RPMI8226 (cell line): ENCODE data around the gene KIAA0513.
A peak's percentile ranks its signal among the peaks of the same experiment; 100 is the strongest.
"Not testable (repeated sequence)": the region's sequence is repeated elsewhere in the genome, so short reads cannot be mapped to it uniquely, and the experiment has no call there.

ENCODE experiments used
- DNase-seq: peaks from one replicate; pipeline ENCODE4 v3.0.0-alpha.2; 2015

Gene KIAA0513

DNA sequence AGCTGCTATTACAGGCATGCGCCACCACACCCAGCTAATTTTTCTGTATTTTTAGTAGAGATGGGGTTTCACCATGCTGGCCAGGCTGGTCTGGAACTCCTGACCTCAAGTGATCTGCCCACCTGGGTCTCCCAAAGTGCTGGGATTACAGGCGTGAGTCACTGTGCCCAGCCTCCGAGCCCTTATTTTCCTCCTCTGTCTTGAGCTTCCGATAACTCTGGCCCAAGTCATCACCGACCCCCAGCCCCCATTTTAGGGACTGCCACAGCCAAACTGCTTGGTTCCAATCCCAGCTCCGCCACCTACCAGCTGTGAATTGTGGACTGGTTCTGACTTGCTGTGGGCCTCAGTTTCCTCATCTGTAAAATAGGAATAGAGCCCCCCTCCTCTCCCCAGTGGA is 95.8 kb downstream of the KIAA0513 start:
- not testable (repeated sequence) for DNase-seq

DNA sequence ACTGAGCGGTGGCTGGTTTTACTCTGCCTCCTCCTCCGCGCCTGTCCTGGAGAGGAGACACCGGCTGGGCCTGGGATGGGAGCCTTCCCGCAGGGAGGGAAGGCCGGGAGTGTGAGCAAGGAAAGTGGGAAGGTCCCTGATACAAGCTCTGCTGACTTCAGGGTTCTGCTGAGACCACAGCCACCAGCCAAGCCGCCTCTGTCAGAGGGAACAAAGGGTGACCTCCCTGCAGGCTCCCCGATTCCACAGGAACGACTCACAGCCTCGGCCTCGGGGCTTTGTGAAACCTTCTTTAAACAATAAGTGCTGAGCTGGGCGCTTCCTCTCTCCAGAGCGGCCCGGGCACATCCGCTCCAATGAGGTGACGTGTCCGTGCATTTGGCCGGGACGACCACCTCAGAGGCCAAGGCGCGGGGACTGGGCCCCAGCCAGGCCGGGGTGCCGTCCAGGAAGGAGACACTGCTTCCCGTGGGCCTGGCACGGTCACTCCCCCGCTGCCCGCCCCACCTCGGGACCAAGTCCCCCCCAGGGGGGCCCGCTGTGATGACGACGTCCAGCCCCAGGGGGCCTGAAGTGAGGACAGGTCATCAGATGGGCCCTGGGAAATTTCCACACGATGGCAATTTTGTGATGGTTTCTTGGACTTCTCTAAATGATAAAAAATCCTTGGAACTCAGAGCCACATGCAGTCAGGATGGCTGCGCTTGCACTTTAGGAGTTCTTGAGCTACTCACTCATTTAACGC is 96.5 kb downstream of the KIAA0513 start:
- DNase-seq = peak; percentile 15

DNA sequence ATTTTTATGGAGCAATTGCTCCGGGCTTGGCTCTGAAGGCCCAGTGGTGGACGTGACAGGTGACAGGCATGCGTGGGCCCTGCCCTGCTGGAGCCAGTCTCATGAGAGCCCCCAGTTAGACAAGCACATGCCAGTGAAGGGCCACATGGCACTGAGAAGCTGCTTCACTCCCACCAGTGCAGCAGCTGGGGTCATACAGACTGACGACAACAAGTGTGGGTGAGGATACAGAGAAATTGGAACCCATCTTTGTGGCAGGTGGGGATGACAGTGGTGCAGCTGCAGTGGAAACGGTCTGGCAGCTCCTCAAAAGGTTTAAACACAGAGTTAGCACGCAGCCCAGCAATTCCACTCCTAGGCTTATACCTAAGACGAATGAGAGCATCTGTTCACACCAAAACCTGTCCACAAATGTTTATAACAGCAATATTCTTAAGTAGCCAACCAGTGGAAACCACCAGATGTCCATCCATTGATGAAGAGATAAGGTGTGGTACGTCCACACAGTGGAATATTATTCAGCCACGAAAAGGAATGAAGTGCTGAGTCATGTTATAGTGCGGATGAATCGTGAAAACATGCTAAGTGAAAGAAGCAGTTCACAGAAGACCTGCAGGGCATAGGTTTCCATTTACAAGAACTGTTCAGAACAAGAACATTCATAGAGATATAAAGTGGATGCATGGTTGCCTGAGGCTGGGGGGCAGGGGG is 97.2 kb downstream of the KIAA0513 start:
- no peak for DNase-seq

DNA sequence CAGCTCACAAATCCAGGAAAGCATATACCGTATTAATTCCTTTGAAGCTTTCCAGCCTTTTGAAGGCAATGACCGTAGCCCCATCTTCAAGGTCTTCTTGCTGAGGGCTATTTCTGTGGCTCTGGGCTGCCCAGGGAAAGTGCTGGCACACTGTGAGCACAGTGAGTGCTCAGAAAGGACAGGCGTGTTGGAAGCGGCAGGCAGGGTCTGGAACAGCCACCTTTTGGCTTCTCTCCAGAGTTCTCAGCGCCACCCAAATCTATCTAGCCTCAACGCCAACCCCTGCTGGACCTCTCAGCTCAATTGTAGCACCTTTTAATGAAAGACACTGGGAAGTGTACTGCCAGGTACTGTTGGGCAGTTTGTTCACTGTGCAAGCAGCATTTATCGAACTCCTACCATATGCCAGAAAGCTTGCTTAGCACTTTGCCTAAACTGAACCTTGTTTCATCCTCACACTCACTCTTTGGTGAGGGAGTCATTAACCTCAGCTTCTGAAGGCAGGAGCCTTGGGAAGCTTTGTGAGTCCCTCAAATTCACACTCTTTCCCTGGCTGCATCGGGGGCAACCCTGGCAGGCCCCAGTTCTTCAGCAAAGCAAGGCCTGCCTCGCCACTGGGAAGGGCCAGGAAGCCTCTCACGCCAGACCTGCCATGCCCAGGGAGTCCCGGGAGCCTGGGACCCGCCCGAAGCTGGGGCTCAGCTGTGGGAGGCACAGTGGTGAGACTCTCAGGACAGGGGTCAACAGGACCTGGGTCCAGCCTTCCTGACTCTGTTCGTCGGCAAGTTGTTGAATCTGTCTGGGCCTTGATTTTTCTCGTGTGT is 98.2 kb downstream of the KIAA0513 start:
- no peak for DNase-seq

DNA sequence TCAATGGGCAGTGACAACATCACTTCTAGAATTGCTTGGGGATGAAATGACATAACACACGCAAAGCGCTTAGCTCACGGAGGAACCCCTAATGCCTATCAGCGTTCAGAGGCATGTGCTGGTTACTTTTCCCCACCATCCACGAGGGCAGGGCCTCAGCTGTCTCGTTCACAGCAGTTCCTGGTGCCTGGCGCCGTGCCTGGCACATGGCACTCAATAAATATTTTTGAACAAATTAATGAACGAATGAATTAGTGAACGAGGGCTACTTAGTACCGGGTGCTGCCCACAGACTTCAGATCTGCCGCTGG is 98.8 kb downstream of the KIAA0513 start:
- DNase-seq = no peak

DNA sequence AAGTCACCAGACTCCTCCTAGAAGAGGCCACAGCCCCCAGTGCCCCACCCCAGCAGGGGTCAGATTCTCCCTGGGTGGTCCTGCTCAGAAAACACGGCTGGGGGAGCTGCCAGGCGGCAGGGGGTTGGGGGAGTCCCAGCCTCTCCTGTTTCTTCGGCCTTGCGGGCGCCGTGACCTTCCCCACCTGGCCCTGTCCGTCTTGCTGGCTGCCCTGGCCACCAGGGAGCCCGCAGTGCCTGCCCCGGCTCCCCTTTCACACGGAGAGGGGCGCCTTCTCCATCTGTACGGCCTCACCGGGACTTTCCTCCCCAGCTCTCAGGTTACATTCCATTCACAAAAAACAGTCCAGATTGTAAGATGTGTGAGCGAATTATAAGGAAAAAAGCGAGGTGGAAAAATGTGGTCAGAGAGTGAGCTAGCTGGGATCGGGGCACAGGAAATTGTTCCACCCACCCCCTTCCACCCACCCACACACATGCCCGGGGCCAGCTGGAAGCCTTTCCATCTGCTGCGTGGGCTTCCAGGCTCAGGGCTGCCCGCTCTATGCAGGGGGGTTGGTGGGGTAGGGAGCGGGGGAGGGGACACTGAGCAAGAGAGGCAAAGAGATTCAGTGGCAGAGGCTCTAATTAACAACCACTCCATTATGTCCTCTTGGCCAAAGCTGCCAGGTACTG is 99.2 kb downstream of the KIAA0513 start:
- DNase-seq = no peak

DNA sequence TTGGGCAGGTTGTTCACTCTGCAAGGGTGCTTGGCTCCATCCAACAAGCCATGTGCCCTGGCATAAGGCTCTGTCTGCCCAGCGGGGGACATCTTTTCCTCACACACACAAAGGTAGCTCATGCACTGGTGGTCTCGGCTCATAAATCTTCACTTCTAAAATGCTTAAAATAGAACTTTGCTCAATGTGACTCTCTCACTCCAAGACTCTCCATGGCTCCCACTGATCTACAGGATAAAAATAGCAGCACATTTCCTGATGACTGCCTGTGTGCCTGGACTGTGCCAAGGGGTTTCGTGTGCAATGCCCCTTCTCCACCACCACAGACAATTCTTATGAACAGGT is 99.8 kb downstream of the KIAA0513 start:
- DNase-seq = no peak

DNA sequence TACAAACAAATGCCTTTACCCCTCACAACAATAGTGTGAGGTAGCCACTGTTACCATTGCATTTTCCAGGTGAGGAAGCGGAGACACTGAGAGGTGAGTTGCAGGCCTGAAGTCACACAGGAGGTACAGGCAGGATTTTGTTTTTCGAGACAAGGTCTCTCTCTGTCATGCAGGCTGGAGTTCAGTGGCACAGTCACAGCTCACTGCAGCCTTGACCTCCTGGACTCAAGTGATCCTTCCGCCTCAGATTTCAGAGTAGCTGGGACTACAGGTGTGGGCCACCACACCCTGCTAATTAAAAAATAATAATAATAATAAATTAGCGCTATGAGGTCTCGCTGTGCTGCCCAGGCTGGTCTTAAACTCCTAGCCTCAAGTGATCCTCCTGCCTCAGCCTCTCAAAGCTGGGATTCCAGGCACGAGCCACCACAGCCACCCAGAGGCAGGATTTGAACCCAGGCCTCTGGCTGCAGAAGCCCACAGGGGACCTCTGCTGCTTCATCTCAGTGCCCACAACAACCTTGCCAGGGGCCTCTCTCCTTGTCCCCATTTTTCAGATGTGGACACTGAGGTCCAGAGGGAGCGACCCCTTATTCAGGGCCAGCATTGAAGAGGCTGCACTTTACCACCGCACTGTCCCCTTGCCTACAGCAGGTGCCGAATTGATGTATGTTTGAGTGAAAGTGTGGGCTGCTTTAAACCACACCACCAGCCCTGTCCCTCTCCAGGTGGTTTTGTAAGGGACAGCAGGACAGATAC is 100.7 kb downstream of the KIAA0513 start:
- no peak for DNase-seq

DNA sequence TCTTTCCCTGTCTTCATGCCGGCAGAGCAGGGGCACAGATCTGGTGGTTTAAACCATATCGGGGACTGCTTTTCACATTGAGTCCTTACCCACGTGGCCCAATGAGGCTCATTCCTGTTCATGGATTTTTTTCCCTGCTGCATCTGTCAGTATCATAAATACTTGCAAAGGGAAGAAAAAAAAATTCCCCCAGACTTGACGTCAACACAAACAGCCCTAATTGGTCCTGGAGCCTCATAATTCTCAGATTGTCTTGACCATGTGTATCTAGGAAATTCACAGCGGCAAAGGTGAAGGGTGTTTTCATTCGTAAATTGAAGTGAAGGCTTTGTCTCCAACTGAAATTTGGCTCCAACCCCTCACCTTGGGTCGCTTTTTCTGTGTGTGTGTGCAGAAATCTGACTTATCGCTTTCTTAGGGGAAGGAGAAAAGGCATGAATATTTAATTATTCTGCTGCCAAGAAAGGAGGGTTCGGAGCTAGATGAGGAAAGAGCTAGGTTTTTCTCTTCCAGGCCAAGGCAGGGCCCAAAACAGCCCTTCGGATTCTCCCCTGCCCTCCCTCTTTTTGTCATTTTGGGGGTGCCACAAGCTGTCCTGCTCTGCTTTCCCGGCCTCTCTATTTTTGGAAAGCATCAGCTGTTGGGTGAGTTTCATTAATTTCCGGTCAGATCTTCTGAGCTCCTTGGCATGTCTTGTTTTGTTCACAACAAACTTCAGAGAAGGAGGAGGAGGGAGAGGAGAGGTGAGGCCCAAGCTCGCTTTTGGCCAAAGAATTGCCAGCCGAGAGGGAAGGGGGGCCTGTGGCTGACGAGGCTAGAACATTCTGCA is 102.5 kb downstream of the KIAA0513 start:
- DNase-seq = no peak

DNA sequence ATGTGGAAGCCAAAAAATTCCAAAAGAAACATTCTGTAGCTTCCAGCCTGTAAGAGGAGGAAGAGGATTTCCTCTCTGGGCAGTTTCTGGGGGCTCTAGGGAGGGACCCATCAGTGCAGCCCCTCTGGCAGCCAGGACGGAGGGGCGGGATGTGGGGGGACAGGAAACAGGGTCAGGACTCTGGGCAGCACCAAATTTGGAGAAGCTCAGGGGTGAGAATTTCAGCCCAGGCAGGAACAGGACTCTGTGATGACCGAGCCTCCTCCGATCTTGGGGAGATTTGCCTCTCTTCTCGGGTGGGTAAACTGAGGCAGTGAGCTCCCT is 103.1 kb downstream of the KIAA0513 start:
- DNase-seq = no peak

DNA sequence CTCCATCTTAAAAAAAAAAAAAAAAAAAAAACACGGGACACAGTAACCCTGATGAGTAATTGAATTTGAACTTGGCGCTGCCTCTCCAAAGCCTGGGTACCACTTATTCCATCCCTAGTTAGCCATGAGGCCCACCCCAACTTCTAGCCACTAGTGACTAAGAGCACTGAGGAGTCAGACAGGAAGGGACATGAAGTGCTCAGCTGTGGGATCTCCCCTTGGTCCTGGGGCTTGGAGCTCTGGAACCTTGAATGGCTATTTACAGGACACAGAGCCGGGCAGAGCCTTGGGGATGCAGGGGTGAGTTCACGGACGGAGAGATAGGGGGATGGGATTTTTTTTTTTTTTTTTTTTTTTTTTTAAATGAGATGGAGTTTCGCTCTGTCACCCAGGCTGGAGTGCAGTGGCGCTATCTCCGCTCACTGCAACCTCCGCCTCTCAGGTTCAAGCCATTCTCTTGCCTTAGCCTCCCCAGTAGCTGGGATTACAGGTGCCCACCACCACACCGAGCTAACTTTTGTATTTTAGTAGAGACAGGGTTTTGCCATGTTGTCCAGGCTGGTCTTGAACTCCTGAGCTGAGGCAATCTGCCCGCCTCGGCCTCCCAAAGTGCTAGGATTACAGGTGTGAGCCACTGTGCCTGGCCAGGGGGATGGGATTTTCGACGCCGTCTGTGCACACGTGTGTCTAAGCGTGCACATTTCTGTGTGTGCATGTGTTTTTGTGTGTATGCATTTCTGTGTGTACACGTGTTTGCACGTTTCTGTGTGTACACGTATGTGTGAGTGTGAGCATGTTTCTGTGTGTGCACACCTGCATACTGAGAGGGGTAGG is 105.1 kb downstream of the KIAA0513 start:
- no peak for DNase-seq

DNA sequence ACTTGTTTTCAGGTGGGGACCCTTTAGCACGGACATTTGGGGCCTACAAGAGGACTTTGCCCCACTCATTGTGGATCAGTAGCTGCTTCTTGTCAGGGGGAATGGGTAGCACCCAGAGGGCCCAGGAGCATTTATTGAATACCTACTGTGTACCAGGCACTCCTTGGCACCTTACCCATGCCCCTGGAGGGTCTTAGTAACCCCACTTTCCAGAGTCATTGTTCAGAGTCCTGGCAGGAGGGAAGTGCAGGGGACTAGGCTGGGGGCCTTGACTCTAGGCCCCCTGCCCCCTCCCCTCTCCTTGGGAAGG is 105.7 kb downstream of the KIAA0513 start:
- DNase-seq = no peak

DNA sequence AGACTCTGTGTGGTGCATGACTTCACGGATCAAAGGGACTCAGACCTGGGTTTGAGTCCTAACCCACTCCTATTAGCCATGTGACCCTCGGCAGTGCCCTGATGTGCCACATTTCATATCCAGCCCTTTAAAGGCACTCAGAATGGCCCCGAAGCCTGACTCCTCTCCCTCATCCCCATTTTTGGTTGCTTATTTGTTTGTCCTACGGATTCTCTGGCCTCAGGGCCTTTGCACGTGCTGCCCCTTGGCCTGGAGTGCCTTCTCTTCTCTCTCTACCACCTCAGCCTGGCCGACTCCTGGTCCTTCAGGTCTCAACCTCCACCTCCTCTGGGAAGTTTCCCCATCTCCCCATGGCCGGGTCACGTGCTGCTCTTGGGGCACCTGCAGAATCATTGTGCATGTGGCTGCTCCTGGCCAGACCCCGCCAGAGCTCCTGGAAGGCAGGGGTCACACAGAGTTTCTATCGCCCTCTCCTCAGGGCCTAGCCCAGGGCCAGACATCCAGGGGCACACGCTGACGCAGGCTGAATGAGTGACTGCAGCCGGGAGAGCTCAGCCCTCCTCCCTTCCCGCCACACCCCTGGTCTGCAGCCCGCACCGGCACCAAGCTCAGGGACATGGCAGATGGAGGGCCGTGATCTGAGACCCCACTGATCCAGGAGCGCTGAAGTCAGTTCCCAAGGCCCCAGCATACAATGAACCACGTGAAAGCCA is 106.6 kb downstream of the KIAA0513 start:
- no peak for DNase-seq

DNA sequence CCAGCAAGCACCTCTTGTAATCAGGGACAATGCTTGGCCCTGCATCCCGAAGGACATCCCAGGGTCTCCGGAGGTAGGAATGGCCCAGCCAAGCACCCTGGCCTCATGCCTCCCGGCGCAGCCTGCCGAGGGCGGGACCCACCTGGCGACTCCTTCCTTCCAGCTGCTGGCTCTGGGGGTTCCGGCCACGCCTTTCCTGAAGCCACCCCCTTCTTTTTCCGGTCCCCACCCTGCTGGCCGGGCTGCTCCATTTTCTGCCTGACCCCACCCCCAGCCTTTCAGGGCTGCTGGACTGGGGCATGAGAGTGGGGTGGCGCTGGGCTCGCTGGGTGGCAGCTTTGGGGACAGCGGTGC is 107.2 kb downstream of the KIAA0513 start:
- no peak for DNase-seq

DNA sequence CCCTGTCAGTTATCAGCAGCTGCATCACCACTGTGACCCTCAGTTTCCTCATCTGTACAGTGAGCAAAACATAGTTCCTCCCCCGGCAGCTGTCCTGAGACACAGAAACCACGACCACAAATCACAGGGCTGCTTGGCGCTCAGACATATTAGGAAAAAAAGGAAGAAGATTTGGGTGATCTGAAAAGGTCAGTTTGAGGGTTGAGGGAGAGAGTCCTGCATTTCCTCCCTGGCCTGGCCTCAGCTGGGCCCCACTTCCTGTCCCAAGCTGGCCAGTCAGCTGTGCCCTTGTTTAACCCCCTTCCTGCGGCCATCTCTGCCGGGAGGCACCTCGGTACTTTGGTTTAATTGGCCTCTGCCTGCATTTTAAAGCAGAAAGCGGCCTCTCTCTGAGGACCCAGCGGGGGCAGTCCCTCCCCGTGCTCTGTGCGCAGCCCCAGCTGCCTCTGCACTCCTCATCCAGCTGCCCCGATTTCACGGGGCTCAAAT is 108.7 kb downstream of the KIAA0513 start:
- DNase-seq = peak; percentile 28

DNA sequence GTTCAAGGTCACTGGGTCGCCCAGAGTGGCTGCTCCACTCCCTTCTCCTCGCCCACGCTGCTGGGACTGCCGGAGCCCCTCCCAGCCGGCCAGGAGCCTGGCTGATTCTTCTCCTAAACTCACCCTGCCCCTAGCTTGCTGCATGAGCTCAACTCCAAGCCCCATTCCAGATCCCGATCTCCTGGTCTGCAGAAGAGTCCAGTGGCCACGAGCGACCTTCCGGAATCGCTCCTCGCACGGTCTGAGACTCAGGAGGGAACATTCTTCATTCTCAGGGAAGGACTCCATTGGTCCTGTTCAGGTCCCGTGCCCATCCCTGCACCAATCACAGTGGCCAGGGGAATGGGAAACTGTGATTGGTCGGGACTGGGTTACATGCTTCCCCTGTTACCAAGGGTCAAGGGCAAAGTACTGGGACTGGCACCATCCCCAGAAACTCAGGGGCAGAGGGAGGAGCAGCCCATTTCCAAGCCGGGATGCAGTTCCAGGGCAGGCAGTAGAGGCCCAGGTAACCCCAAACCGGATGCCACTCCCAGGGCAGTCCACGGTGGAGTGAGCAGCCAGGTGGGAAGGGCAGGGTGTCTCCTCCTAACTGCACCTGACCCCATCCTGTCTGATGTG is 109.2 kb downstream of the KIAA0513 start:
- DNase-seq = no peak

DNA sequence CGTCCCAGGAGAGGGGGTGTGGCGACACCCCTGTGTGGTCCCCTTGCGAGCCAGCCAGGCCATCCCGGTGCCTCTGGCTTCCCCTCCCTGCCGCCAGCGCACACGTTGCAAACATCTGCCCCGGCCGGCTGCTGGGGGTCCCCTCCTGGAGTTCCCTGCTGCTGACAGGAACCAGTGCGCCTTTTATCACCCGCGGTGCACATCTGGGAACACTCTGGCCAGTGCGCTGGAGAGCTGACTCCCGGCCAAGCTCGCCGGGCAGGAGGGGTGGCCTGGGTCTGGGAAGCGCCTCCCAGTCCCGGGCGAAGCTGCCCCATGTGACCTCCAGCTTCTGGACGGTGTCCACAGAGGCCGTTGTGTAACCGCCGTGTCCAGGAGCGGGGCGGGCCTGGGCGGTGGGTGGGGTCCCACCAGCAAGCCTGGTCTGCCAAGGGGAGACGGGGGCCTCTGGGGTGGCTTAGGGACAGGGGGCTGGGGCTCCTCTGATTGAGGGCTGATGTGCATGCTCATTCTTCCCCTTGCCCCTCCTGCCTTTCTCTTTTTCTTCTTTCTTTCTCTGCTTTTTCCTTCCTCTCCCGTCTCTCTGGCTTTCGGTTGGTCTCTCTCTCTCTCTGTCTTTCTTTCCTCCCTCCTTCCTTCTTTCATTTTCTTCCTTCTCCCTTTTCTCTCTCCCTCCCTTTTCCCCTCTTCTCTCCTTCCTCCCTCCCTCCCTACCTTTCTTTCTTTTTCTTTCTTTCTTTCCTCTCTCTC is 109.9 kb downstream of the KIAA0513 start:
- no peak for DNase-seq

DNA sequence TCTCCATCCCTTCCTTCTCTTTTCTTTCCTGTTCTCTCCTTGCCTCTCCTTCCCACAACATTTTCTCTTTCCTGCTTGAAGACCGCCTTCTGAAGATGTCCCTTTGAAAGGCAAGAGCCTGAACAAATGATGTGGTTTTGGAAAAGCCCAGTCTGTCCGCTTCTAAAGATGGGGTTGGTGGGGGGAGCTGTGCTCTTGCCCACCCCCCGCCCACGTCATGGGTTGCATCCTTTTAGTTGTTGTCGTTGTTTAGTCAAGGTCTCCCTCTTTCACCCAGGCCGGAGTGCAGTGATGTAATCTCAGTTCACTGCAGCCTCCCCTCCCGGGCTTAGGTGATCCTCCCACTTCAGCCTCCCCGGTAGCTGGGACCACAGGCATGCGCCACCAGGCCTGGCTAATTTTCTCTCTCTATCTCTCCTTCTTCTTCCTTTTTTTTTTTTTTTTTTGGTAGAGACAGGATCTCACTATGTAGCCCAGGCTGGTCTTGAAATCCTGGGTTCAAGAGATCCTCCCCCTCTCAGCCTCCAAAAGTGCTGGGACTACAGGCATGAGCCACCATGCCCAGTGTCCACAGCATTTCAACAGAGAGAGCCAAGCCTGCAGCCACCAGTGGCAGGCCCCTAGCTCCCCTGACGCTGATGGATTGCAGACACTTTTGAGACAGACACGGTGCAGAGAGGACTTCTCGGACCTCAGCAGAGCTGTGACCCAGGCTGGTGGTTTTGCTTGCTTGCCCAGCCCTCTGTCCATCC is 110.7 kb downstream of the KIAA0513 start:
- no peak for DNase-seq
